ENCODE measurements around the gene ARL15.

DNA sequence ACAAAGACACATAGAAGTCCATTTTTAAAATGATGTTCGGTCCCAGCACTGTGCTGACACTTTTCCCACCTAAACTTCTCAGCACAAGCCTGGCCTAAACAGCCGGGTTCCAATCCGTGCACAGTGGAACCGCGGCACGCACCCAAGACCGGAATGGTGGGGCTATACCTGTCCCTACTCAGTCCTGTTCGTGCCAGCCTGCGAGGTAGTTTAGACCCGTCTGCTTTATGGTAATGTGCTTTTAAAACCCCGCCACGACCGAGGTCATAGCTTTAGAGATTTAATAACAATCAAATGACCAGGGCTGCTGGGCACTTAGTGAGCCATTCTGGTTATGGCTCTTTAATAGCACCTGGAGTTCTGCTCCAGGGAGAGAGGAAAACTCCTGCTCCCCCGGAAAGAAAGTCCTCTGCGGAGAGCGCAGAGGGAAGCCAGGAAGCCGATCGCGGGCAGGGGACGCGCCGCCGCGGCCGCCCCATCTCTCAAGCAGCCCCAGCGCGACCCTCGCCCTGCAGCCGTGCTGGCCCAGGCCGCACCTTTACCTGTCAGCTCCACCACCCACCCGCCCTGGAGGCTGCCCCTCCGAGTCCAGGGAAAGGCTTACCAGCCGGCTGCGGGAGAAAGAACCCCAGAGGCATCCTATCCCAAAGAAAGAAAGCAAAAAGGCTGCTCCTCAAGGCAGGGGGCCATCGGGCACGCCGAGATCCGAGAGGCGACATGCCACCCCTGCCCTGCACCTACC, 511 bp downstream of the ARL15 start:
- TF ChIP-seq POLR2AphosphoS5 (IDR thresholded peaks at IDR 0.05; ENCODE audit: borderline replicate concordance, low read depth, low read length) (no peak), EZH2 (IDR thresholded peaks at IDR 0.05) (no peak), FOXP2 (optimal IDR thresholded peaks at IDR 0.05; ENCODE audit: control extremely low read depth, extremely low read length, insufficient read depth) (no peak)
